Thoracic aorta (tissue), 2 donors: ENCODE measurements around the gene ZNF714. TPM values are rescaled to one million over a fixed set of nuclear protein-coding genes. Genes with fewer than 3 reads are reported as not detected.
A peak's percentile ranks its signal among the peaks of the same experiment; 100 is the strongest.

Experiments used
- ATAC-seq: fragments of 150-250 bp; one replicate; pipeline ENCODE4 v1.8.0; 2017; ENCODE audit warnings: low read depth; ENCODE audit not compliant: insufficient number of reproducible peaks, low FRiP score
- DNase-seq: peaks from one replicate; pipeline ENCODE4 v3.0.0-alpha.2; 2020; ENCODE audit warnings: low spot score
- H3K27ac ChIP-seq, 2 donors: fragments of 200-600 bp; sonication (generic); 1 replicate in 1 of 2; 2 replicates in 1 of 2; pipeline ENCODE4 v1.5.1; 2016; ENCODE audit warnings: mild to moderate bottlenecking in 2 of 2, moderate library complexity in 2 of 2
- H3K27me3 ChIP-seq: fragments of 200-600 bp; sonication (generic); replicated peaks from 2 replicates; pipeline ENCODE4 v1.6.0; 2016; ENCODE audit warnings: mild to moderate bottlenecking; ENCODE audit not compliant: insufficient read depth
- H3K36me3 ChIP-seq: fragments of 200-600 bp; sonication (generic); one replicate; pipeline ENCODE4 v1.5.1; 2016
- H3K4me1 ChIP-seq, 2 donors: fragments of 200-600 bp; sonication (generic); 1 replicate in 1 of 2; 2 replicates in 1 of 2; pipeline versions ENCODE4 v1.5.1 to v1.6.0; 2016; ENCODE audit warnings: low read depth in 2 of 2, mild to moderate bottlenecking in 1 of 2; ENCODE audit not compliant: control insufficient read depth in 1 of 2
- H3K4me3 ChIP-seq: fragments of 200-600 bp; sonication (generic); 2 replicates; pipeline ENCODE4 v1.5.1; 2016; ENCODE audit warnings: mild to moderate bottlenecking
- H3K9me3 ChIP-seq: fragments of 200-600 bp; sonication (generic); 2 replicates; pipeline ENCODE4 v1.5.1; 2016
- CTCF ChIP-seq: fragments of 200-600 bp; sonication (generic); IDR thresholded peaks from one replicate; pipeline ENCODE4 v1.5.1; 2019; ENCODE audit warnings: antibody characterized with exemption
- total RNA-seq, 2 donors: library from RNA; depleted of rRNA; stranded (reverse); fragments of >200 nt; gene quantifications; one replicate each; pipeline versions ENCODE4 v1.1.0 to v1.2.3, GENCODE V29; 2016

ZNF714 gene
- total RNA-seq, 2 donors from 2014 or later = 2.6 to 15.2 TPM

GRCh38 chr19:21141787-21142464, 59.9 kb downstream of the ZNF714 start, which contains the start of gene ZNF431:
ZNF431 (plus strand) TSS chr19:21142040; CDS start chr19:21142184, 144 bp downstream.
- H3K4me1 ChIP-seq = peaks cover 0 to 9% of the 10 kb centered on the region in 2 donors
- H3K27me3 ChIP-seq = no peaks in the 10 kb centered on the region
- no peaks in the 10 kb centered on the region for H3K9me3 ChIP-seq
- peak within 1 kb of the TSS; percentile 48 to 72 for H3K27ac ChIP-seq
- peak; percentile 76 for DNase-seq
- peak; percentile 100 for ATAC-seq
- no peak for TF ChIP-seq CTCF
- no peaks in the 10 kb centered on the region for H3K36me3 ChIP-seq
- H3K4me3 ChIP-seq = peak within 1 kb of the TSS; percentile 88

- ATAC-seq (no peak), DNase-seq (no peak)
- H3K4me3 ChIP-seq = no peak overlapping the region
- no peaks in the 10 kb centered on the region for H3K27me3 ChIP-seq
- no peak for TF ChIP-seq CTCF
- H3K36me3 ChIP-seq = no peaks in the 10 kb centered on the region
- H3K9me3 ChIP-seq = no peaks in the 10 kb centered on the region
- peaks cover 0 to 9% of the 10 kb centered on the region in 2 donors for H3K4me1 ChIP-seq
- H3K27ac ChIP-seq = no peak overlapping the region
These were observed 61.4 kb downstream of the ZNF714 start for GRCh38 chr19:21143428-21143827.

- no peaks in the 10 kb centered on the region for H3K27me3 ChIP-seq
- no peak overlapping the region for H3K4me3 ChIP-seq
- ATAC-seq (no peak), DNase-seq (no peak)
- TF ChIP-seq CTCF = no peak
- no peak overlapping the region for H3K27ac ChIP-seq
- no peaks in the 10 kb centered on the region for H3K36me3 ChIP-seq
- H3K4me1 ChIP-seq = peaks cover 0 to 9% of the 10 kb centered on the region in 2 donors
- H3K9me3 ChIP-seq = no peaks in the 10 kb centered on the region
These were observed 61.9 kb downstream of the ZNF714 start for GRCh38 chr19:21143854-21144253.

- no peaks in the 10 kb centered on the region for H3K27me3 ChIP-seq
- no peak for TF ChIP-seq CTCF
- no peak overlapping the region for H3K4me3 ChIP-seq
- no peaks in the 10 kb centered on the region for H3K9me3 ChIP-seq
- ATAC-seq (no peak), DNase-seq (no peak)
- H3K4me1 ChIP-seq = peaks cover 0 to 4% of the 10 kb centered on the region in 2 donors
- peaks cover 13% of the 10 kb centered on the region for H3K36me3 ChIP-seq
- no peak overlapping the region for H3K27ac ChIP-seq
These were observed 65.5 kb downstream of the ZNF714 start for GRCh38 chr19:21147540-21147939.

GRCh38 chr19:21148681-21149080, 66.7 kb downstream of the ZNF714 start:
- TF ChIP-seq CTCF = no peak
- Histone ChIP-seq H3K9me3 (no peaks in the 10 kb centered on the region), H3K27ac (no peak overlapping the region), H3K4me1 (no peaks in the 10 kb centered on the region), H3K27me3 (no peaks in the 10 kb centered on the region), H3K36me3 (peaks cover 13% of the 10 kb centered on the region), H3K4me3 (no peak overlapping the region)
- DNase-seq (no peak), ATAC-seq (no peak)
